ENCODE results near the gene CPM.

Gene CPM

DNA sequence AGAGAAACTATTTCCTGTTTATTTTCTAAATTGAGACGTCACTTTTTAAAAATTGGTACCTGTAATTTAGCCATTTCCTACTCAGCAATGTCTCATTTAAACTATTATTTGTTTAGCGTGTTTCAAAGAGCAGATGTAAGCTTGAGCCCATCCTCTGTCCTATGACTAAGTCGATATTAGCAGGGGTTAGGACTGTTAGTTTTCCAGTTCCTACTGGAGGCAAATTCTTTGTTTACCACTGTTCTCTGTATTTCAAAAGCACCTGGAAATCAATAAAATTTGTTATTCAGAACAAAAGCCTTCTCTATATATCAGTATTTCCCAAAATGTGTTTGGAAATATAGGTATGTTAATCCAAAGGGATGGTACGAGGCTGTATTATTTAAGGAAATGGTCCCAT lies 82.6 kb downstream of the CPM start:
- TF ChIP-seq FOXP2 (optimal IDR thresholded peaks at IDR 0.05; ENCODE audit: borderline replicate concordance, extremely low read depth, extremely low read length, insufficient read depth) (no peak), SIN3A (IDR thresholded peaks at IDR 0.05; ENCODE audit: borderline replicate concordance, insufficient read depth, low read length) (no peak), TAF1 (IDR thresholded peaks at IDR 0.05; ENCODE audit: borderline replicate concordance, insufficient read depth, low read length) (no peak), POLR2AphosphoS5 (IDR thresholded peaks at IDR 0.05; ENCODE audit: low read depth, low read length) (no peak)
- TF ChIP-seq, protein P1, sequence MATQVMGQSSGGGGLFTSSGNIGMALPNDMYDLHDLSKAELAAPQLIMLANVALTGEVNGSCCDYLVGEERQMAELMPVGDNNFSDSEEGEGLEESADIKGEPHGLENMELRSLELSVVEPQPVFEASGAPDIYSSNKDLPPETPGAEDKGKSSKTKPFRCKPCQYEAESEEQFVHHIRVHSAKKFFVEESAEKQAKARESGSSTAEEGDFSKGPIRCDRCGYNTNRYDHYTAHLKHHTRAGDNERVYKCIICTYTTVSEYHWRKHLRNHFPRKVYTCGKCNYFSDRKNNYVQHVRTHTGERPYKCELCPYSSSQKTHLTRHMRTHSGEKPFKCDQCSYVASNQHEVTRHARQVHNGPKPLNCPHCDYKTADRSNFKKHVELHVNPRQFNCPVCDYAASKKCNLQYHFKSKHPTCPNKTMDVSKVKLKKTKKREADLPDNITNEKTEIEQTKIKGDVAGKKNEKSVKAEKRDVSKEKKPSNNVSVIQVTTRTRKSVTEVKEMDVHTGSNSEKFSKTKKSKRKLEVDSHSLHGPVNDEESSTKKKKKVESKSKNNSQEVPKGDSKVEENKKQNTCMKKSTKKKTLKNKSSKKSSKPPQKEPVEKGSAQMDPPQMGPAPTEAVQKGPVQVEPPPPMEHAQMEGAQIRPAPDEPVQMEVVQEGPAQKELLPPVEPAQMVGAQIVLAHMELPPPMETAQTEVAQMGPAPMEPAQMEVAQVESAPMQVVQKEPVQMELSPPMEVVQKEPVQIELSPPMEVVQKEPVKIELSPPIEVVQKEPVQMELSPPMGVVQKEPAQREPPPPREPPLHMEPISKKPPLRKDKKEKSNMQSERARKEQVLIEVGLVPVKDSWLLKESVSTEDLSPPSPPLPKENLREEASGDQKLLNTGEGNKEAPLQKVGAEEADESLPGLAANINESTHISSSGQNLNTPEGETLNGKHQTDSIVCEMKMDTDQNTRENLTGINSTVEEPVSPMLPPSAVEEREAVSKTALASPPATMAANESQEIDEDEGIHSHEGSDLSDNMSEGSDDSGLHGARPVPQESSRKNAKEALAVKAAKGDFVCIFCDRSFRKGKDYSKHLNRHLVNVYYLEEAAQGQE (IDR thresholded peaks at IDR 0.05; ENCODE audit: insufficient read depth in 1 of 2, low read depth in 2 of 2, low read length in 2 of 2), result no peak

DNA sequence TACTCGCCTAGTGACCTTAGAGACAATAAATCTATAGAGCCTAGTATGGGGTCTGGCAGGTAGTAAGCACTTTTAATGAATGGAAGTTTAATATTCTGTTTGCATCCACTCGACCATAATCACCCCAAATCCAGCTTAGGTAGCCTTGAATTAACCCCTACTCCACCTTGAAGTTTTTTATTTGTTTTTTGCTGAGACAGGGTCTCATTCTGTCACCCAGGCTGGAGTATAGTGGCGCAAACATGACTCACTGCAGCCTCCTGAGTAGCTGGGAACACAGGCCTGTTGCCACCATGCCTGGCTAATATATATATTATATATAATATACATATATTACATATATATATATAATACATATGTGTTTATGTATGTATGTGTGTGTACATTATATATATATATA lies 86.2 kb downstream of the CPM start:
- no peak for TF ChIP-seq TAF1 (IDR thresholded peaks at IDR 0.05; ENCODE audit: borderline replicate concordance, insufficient read depth, low read length)
- no peak for TF ChIP-seq SIN3A (IDR thresholded peaks at IDR 0.05; ENCODE audit: borderline replicate concordance, insufficient read depth, low read length)
- TF ChIP-seq FOXP2 (optimal IDR thresholded peaks at IDR 0.05; ENCODE audit: borderline replicate concordance, extremely low read depth, extremely low read length, insufficient read depth), result no peak
- TF ChIP-seq, protein P1 (IDR thresholded peaks at IDR 0.05; ENCODE audit: insufficient read depth in 1 of 2, low read depth in 2 of 2, low read length in 2 of 2), result no peak
- no peak for TF ChIP-seq POLR2AphosphoS5 (IDR thresholded peaks at IDR 0.05; ENCODE audit: low read depth, low read length)

DNA sequence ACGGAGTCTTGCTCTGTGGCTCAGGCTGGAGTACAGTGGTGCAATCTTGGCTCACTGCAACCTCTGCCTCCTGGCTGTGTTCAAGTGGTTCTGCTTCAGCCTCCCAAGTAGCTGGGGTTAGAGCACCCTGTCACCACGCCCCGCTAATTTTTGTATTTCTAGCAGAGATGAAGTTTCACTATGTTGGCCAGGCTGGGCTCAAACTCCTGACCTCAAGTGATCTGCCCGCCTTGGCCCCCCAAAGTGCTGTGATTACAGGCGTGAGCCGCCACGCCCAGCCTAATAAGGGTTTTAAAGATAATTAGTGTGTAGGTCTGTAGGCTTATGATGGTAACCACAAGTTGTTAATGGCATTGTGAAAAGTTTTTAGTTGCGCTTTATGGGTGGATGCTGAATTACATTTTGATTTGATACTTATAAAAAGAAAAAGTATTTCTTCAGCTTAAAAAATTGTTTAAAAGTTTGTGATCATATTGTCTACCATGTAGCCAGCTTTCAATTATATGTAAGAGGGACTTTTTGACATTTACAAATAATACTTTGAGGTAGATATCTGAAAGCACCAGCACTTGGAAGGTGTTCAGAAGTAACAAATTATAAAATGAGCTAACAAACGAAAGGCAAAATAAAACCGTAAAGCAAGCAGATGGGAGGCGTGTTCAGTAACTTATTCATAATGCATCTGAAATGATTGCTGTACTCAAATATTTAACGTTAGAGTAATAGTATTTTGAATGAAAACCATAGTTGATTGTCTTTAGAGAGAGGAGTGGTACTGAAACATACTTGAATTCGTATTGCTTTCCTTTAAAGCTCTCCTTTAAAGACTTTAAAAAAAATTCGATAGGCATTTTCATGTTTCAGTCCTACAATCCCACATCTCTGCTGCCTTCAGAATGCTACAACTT lies 87.9 kb downstream of the CPM start:
- TF ChIP-seq POLR2AphosphoS5 (IDR thresholded peaks at IDR 0.05; ENCODE audit: low read depth, low read length) (no peak; the same call in 1 of the 2 replicates), FOXP2 (optimal IDR thresholded peaks at IDR 0.05; ENCODE audit: borderline replicate concordance, extremely low read depth, extremely low read length, insufficient read depth) (no peak)

GRCh38 chr12:68844318-68844745 lies 88.6 kb downstream of the CPM start:
- TF ChIP-seq POLR2AphosphoS5 (IDR thresholded peaks at IDR 0.05; ENCODE audit: low read depth, low read length), result no peak
- TF ChIP-seq, protein P1 (IDR thresholded peaks at IDR 0.05; ENCODE audit: insufficient read depth in 1 of 2, low read depth in 2 of 2, low read length in 2 of 2), result no peak

DNA sequence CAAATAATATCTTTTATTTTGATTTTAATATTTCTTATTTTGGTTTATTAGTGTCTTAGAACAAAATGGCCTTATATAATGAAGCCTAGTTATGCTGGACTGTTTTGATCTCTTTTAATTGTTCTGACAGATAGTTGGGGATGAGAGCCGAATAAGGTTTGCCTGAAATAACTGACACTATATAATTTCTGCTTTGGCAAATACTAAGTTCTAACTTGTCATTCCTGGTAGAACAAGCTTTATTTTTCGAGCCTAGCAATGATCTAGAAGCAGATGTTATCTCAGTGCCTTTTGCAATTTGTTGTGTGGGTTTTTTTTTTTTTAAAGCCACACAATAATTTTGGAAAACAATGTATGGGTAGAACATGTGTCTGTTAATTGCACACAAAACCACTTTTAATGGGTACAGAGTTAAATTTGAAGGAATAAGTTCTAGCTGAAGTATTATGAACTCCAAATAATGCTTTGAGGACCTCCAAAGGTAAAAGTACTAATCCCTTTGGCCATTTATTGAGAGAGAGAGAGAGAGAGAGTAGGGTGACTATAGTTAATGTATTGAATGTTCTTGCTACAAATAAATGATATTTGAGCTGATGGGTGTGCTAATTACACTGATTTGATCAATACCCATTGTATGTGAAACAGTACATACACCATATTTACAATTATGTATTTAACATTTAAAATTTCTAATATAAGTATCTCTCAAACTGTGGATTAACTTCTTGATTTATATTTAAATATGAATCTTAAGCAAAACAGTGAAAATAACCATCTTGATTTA lies 90.0 kb downstream of the CPM start:
- TF ChIP-seq SIN3A (IDR thresholded peaks at IDR 0.05; ENCODE audit: borderline replicate concordance, insufficient read depth, low read length) (no peak), FOXP2 (optimal IDR thresholded peaks at IDR 0.05; ENCODE audit: borderline replicate concordance, extremely low read depth, extremely low read length, insufficient read depth) (no peak), TAF1 (IDR thresholded peaks at IDR 0.05; ENCODE audit: borderline replicate concordance, insufficient read depth, low read length) (no peak)

GRCh38 chr12:68842123-68842522 lies 90.8 kb downstream of the CPM start:
- TF ChIP-seq TAF1 (IDR thresholded peaks at IDR 0.05; ENCODE audit: borderline replicate concordance, insufficient read depth, low read length), result no peak
- TF ChIP-seq FOXP2 (optimal IDR thresholded peaks at IDR 0.05; ENCODE audit: borderline replicate concordance, extremely low read depth, extremely low read length, insufficient read depth), result no peak
- TF ChIP-seq, protein P1 (IDR thresholded peaks at IDR 0.05; ENCODE audit: insufficient read depth in 1 of 2, low read depth in 2 of 2, low read length in 2 of 2), result no peak
- TF ChIP-seq POLR2AphosphoS5 (IDR thresholded peaks at IDR 0.05; ENCODE audit: low read depth, low read length), result no peak
- no peak for TF ChIP-seq SIN3A (IDR thresholded peaks at IDR 0.05; ENCODE audit: borderline replicate concordance, insufficient read depth, low read length)

All from PFSK-1 (cell line).